GM21737 (cell line): ENCODE results near the gene CHRNA9.

ENCODE experiments used
- ATAC-seq: cut with Tn5 transposase; IDR thresholded peaks from one replicate; pipeline ENCODE4 v1.9.1; 2021; ENCODE audit warnings: mild to moderate bottlenecking, moderate library complexity; ENCODE audit not compliant: unreplicated experiment

CHRNA9 gene

GRCh38 chr4:40337051-40337450 is 1.9 kb downstream of the CHRNA9 start:
- ATAC-seq = no peak

GRCh38 chr4:40337523-40337922 is 2.4 kb downstream of the CHRNA9 start:
- ATAC-seq = no peak

- no peak for ATAC-seq
Measured at GRCh38 chr4:40340030-40340429, 4.9 kb downstream of the CHRNA9 start.

GRCh38 chr4:40347472-40347871 is 12.3 kb downstream of the CHRNA9 start:
- ATAC-seq = no peak

DNA sequence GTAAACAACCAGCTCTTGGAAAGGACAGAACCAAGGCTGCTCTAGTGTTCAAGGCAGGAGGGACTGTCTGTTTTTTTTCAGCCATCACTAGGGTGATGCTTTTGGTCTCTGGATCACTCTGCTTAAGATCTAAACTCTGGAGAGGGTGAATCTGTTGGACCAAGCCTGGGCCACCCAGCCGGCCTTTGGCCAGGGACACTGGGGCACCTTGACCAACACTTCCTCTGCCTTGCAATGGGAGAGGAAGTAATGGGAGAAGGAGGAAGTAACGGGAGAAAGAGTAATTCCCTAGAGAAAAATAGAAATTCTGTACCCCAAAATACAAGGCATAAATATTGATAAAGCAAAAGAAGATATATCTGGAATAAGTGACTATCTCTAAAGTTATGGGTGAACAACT is 12.9 kb downstream of the CHRNA9 start:
- ATAC-seq = no peak

DNA sequence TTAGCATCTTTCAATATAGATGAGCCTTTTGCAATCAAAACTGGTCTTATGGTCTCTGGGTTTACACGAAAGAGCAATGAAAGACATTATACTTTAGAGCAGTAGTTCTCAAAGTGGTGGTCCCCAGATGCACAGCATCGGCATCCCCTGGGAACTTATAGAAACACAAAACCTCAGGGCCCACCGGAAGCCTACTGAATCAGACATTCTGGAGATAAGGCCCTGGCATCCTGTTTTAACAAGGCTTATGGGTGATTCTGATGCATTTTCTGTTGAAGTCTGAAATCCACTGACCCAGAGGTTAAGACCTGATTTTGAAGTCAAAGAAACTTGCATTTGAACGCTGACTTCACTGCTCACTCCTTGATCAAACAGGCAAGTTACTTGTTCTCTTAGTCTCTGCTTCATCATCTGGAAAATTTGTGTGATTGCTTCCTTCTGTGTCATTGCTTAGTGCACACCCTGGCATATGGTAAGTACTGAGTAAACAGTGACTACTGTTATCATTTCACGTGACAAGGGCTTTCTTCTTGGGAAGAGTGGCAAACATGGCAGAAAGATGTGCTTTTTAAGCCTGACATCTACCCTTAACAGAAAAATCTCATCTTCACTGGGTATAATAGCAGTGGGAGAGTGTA is 14.5 kb downstream of the CHRNA9 start:
- no peak for ATAC-seq

GRCh38 chr4:40350627-40351227 is 15.6 kb downstream of the CHRNA9 start:
- no peak for ATAC-seq

DNA sequence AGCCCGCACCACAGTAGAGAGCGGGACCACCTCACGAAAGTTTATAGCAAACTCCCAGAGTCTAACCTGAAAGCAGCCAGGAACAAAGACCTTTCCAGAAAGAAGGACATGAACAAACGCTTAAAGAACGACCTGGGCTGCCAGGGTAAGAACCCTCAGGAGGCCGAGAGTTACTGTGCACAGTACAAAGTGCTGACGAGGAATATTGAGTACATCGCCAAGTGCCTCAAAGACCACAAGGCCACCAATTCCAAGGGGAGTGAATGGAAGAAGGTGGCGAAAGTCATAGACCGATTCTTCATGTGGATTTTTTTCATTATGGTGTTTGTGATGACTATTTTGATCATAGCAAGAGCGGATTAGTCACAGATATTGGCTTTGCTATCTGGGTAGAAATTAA is 19.0 kb downstream of the CHRNA9 start:
- no peak for ATAC-seq

GRCh38 chr4:40355131-40355530 is 20.0 kb downstream of the CHRNA9 start:
- no peak for ATAC-seq

GRCh38 chr4:40357738-40358137 is 22.6 kb downstream of the CHRNA9 start:
- ATAC-seq = no peak

DNA sequence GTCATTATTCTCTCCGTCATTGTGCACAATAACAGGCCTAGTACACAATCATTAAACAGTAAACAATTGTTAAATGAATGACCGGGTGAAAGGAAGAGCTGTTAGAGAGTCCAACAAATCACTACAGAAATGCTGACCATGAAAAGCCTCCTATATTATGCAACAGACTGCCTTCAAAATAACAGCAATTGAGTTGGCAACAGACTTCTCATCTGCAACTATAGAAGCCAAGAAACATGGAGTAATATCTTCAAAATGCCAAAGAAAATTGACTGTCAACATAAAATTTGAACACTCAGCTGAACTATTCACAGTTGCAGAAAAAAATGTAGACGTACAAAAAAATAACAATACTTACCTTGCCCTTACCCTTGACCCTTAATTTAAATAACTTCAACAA is 26.2 kb downstream of the CHRNA9 start:
- ATAC-seq = no peak

- no peak for ATAC-seq
Measured at GRCh38 chr4:40363382-40363920, 28.3 kb downstream of the CHRNA9 start.

DNA sequence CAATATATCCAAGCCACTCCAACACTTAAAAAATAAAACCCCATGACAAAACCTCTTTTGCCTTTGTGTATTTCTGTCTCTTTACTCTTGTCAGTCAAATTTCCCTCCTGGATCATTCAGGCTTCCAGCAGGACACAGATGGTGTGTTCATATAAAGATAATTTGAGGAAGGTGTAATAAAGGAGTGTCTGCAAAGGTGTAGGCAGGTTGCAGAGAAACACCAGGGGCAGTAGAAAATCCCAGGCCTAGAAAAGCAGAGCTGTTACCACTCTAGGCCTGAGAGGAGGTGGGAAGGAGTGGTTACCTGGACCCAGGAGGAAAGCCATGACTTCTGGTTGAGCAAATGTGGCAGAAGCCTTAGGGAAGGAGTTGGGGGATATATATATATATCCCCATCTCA is 28.8 kb downstream of the CHRNA9 start:
- no peak for ATAC-seq

- ATAC-seq = no peak
Measured at GRCh38 chr4:40365766-40366165, 30.6 kb downstream of the CHRNA9 start.

DNA sequence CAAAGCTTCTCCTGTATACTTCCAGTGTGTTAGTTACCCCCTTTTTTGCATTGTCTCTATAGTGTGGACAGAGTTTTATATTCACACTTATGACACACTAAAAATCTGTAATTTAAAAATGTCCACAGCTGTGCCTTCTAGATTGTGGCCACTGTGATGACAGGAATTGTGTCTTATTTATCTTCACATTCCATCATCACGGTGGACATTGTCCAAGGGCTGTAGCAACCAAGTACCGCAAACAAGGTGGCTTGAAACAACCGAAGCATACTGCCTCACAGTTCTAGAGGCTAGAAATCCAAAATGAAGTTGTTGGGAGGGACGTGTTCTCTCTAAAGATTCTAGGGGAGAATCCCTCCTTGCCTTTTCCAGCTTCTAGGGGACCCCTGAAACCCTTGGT is 32.3 kb downstream of the CHRNA9 start:
- no peak for ATAC-seq

- no peak for ATAC-seq
Measured at GRCh38 chr4:40369437-40370274, 34.5 kb downstream of the CHRNA9 start.

GRCh38 chr4:40372651-40373050 is 37.5 kb downstream of the CHRNA9 start:
- ATAC-seq = no peak

- ATAC-seq = no peak
Measured at GRCh38 chr4:40373636-40374035, 38.5 kb downstream of the CHRNA9 start.

DNA sequence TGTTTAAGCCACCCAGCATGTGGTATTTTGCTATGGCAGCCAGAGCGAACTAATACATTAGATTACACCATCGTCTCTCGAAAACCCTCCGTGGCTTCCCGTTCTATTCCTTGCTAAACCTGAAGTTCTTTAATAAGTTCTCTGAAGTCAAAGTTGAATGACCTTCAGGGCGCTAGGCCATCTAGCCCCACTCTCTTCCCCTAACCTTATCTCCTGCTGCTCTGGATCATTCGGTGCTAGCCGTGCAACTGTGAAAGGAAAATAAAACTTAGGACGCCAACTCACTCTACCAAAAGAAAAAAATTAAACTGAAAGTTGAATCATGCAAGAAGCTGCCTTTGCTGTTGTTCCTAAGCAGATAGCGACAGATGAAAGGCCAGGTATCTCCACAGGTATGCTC is 40.0 kb downstream of the CHRNA9 start:
- no peak for ATAC-seq

DNA sequence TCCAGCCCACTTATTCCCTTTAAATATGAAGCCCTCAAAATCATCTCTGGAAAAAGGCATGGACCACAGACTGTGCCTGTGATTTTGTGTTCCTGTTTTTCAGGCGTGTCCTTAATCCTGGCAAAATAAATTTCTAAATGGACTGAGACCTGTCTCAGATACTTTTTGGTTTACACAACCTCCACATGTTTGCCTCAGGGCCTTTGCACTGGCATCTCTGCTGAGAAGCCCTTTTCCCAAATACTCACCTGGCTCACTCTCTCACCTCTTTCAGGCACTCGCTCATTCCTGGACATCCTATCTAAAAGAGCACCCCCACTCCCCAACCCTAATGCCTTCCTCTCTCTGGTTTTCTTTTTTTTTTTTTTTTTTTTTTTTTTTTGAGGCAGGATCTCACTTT is 40.5 kb downstream of the CHRNA9 start:
- ATAC-seq = no peak

DNA sequence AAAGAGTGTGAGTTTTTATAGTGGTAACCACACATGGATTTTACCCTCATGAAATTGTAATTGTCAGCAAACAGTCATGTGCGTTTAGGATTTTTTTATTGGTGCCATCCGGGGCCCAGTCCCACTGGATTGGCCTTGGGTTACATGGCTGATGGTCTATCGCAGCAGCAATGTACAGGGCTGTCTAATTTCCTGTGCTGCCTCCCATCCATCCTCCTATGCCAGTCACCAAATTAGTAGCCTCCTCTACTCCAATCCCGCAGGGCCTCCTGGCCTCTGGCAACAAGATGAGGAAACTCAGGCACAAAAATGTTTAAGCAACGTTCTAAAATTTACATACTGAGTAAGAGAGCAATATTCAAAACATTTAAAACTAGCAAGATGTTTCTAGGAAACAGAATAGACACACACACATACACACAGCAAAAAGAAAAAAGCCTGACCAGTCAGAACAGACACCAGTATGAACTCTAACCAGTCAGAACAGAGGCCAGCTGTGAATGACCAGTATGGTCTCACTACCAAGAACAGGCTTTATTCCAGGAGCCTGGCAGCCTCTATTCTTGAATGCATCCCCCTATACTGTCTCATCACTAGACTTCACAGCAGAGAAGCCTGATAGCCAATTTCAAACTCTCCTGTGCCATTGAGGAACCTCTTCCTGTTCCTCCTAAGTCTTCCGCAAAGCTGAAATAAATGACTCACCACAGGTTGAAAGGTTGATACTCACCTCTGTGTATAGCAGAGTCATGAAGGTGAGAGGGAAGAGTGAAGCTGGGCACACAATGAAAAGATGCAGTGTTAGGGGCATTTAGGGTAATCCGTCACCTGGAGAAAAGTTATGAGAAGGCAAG is 42.6 kb downstream of the CHRNA9 start:
- no peak for ATAC-seq
